ENCODE data around the gene KCNK18. TPM values are rescaled to one million over a fixed set of nuclear protein-coding genes. Genes with fewer than 3 reads are reported as not detected.
A peak's percentile ranks its signal among the peaks of the same experiment; 100 is the strongest.

Gene KCNK18
- 1 to 10 TPM in 1 of 2 donors, not detected in 1; 4.0 TPM for total RNA-seq
- polyA plus RNA-seq (ENCODE audit: insufficient read length in 2 of 2) = not detected
- long read RNA-seq, donor 1 = 0 reads
- long read RNA-seq, donor 2 = 0 reads
- long read RNA-seq, donor 3 = 0 reads
- long read RNA-seq, donor 4 = 0 reads

DNA sequence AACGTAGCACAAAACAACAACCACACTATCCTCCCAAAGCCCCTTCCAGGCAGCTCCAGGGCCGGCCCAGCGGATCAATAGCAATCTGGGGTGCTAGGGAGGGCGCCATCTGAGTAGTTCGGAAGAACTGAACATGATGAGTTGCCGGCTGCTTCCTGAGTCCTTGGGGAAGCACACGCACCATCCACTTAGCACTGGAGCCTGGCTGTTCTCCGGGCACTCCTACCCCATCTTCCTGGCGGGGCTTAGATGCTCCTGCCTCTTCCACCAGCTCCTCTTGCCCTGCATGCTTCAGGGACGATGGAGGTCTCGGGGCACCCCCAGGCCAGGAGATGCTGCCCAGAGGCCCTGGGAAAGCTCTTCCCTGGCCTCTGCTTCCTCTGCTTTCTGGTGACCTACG, at the start of gene KCNK18:
Gene KCNK18 (plus strand): TSS at position 301 of the 400 bp plus-strand sequence. CDS start 0 bp downstream, at position 301.
- WGBS (ENCODE audit: insufficient coverage) = 88% methylated on average over 11 of the region's 12 CpGs
- Histone ChIP-seq H3K36me3 (ENCODE audit: control insufficient read depth, insufficient read depth, low read length) (no peaks in the 10 kb centered on the region), H3K9me3 (ENCODE audit: control insufficient read depth, insufficient read depth, low read length) (no peaks in the 10 kb centered on the region), H3K4me1 (ENCODE audit: control insufficient read depth, insufficient read depth, low read length) (no peaks in the 10 kb centered on the region), H3K4me3 (ENCODE audit: low read depth, low read length) (no peak within 1 kb of the TSS), H3K27me3 (ENCODE audit: control insufficient read depth, insufficient read depth, low read length) (no peaks in the 10 kb centered on the region), H3K27ac (ENCODE audit: low read depth, low read length) (no peak within 1 kb of the TSS)
- no peak for DNase-seq (ENCODE audit: low read depth in 4 of 6, low spot score in 6 of 6)

DNA sequence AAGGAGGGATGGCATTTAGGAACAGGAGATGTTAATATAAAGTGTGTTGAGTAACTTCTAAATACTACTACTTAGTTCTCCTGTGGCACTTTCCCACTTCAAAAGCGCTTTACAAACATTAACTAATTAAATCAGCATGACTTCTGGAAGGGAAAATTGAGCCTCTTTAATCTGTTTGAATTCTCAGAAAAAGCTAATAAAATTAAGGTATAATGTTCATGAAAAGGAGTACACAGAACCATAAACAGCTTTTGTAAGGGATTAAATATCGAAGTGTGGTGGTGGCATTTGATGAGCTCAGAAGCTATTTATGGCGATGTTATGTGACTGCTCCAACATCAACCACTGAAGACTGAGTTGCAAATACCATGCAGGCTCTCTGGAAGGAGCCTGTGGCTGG, 49.0 kb upstream of the KCNK18 start:
- WGBS (ENCODE audit: insufficient coverage) = 67% methylated on average over 2 of the region's 3 CpGs
- H3K4me1 ChIP-seq (ENCODE audit: control insufficient read depth, insufficient read depth, low read length) = no peaks in the 10 kb centered on the region
- H3K4me3 ChIP-seq (ENCODE audit: low read depth, low read length) = no peak overlapping the region
- DNase-seq (ENCODE audit: low read depth in 4 of 6, low spot score in 6 of 6) = no peak
- H3K27ac ChIP-seq (ENCODE audit: low read depth, low read length) = no peak overlapping the region
- H3K36me3 ChIP-seq (ENCODE audit: control insufficient read depth, insufficient read depth, low read length) = no peaks in the 10 kb centered on the region
- H3K27me3 ChIP-seq (ENCODE audit: control insufficient read depth, insufficient read depth, low read length) = peaks cover 62% of the 10 kb centered on the region
- no peaks in the 10 kb centered on the region for H3K9me3 ChIP-seq (ENCODE audit: control insufficient read depth, insufficient read depth, low read length)

DNA sequence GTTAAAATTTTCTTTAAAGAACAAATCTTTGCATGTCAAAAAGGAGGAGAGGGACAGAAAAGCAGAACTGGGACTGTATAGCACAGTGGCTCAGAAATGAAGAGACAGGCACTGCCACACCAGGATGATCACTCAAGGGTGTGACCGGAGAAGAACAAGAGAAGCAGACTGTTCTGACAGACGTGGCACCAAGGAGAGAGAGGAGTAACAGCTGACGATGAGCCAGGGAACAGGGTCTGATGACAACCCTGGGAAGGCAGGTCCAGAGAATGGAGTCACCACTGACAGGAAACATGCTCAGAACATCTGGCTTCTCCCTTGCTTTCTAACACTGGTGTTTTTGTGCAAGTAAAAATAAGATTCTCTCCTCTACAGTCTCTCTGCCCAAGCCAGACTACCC, 44.6 kb upstream of the KCNK18 start:
- Histone ChIP-seq H3K27ac (ENCODE audit: low read depth, low read length) (no peak overlapping the region), H3K4me1 (ENCODE audit: control insufficient read depth, insufficient read depth, low read length) (no peaks in the 10 kb centered on the region), H3K9me3 (ENCODE audit: control insufficient read depth, insufficient read depth, low read length) (no peaks in the 10 kb centered on the region), H3K36me3 (ENCODE audit: control insufficient read depth, insufficient read depth, low read length) (no peaks in the 10 kb centered on the region), H3K4me3 (ENCODE audit: low read depth, low read length) (no peak overlapping the region), H3K27me3 (ENCODE audit: control insufficient read depth, insufficient read depth, low read length) (peaks cover 65% of the 10 kb centered on the region)
- WGBS (ENCODE audit: insufficient coverage) = 30% methylated on average over 3 of the region's 3 CpGs
- no peak for DNase-seq (ENCODE audit: low read depth in 4 of 6, low spot score in 6 of 6)

DNA sequence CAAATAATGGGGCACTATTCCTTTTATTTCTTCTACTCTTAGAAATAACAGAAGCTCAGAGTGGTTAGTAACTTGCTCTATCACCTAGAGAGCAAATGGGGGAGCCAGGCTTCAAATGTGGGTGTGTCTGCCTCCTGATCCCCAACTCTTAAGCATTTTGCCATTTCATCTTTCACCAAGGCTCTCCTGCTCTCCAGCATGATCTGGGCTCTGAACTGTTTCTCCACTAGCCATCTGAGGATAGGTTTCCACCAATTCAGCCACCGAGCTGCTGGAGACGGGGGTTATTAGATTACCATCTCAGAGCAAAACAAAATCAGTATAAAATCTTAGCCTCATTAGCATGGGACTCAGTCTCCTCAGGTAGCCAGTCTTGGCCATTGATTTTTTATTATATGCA, 39.0 kb upstream of the KCNK18 start:
- 27% methylated on average over 2 of the region's 2 CpGs for WGBS (ENCODE audit: insufficient coverage)
- no peaks in the 10 kb centered on the region for H3K9me3 ChIP-seq (ENCODE audit: control insufficient read depth, insufficient read depth, low read length)
- no peak overlapping the region for H3K27ac ChIP-seq (ENCODE audit: low read depth, low read length)
- no peaks in the 10 kb centered on the region for H3K36me3 ChIP-seq (ENCODE audit: control insufficient read depth, insufficient read depth, low read length)
- peaks cover 93% of the 10 kb centered on the region for H3K27me3 ChIP-seq (ENCODE audit: control insufficient read depth, insufficient read depth, low read length)
- DNase-seq (ENCODE audit: low read depth in 4 of 6, low spot score in 6 of 6) = no peak
- H3K4me3 ChIP-seq (ENCODE audit: low read depth, low read length) = no peak overlapping the region
- peaks cover 11% of the 10 kb centered on the region for H3K4me1 ChIP-seq (ENCODE audit: control insufficient read depth, insufficient read depth, low read length)

DNA sequence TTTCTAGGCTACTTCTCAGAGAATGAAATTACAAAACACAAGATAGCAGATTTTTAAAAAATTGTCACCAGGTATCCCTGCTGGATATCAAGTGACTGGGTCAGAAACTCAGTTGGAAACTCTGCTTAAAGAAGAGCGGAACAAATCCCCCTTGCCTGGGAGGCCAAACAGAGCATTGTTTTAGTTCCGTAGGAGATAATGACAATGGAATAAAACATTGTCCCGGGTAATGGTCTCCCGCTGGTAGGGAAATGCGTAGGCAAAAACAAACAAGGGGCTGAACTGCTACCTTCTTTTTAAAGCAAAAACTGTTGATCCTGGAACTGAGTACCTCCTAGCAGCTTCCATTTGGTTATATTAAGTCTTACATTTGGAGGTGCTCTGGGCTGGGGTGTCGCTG, 37.9 kb upstream of the KCNK18 start:
- H3K9me3 ChIP-seq (ENCODE audit: control insufficient read depth, insufficient read depth, low read length) = no peaks in the 10 kb centered on the region
- no peaks in the 10 kb centered on the region for H3K36me3 ChIP-seq (ENCODE audit: control insufficient read depth, insufficient read depth, low read length)
- no peak for DNase-seq (ENCODE audit: low read depth in 4 of 6, low spot score in 6 of 6)
- H3K4me1 ChIP-seq (ENCODE audit: control insufficient read depth, insufficient read depth, low read length) = peaks cover 17% of the 10 kb centered on the region
- no peak overlapping the region for H3K27ac ChIP-seq (ENCODE audit: low read depth, low read length)
- H3K4me3 ChIP-seq (ENCODE audit: low read depth, low read length) = no peak overlapping the region
- H3K27me3 ChIP-seq (ENCODE audit: control insufficient read depth, insufficient read depth, low read length) = peaks cover 99% of the 10 kb centered on the region
- 4% methylated on average over 5 of the region's 6 CpGs for WGBS (ENCODE audit: insufficient coverage)

DNA sequence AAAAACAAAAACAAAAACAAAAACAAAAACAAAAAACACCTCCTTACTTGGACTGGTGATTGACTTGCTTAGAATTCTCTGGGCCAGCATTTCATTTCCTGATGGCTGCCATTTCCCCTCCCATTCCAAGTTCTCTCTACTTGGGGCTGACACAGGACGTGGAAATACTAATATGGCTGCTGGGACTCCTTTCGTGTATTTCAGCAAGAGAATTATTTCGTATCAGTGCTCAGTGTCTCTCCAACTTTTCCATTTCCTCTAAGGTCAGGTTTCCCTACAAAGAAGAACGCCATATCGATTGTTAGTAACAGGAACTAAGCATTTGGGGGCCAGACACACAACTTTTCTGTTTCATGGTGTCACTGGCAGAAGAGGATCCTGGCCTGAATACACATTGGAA, 36.7 kb upstream of the KCNK18 start:
- H3K36me3 ChIP-seq (ENCODE audit: control insufficient read depth, insufficient read depth, low read length) = no peaks in the 10 kb centered on the region
- H3K4me1 ChIP-seq (ENCODE audit: control insufficient read depth, insufficient read depth, low read length) = peaks cover 24% of the 10 kb centered on the region
- H3K27me3 ChIP-seq (ENCODE audit: control insufficient read depth, insufficient read depth, low read length) = peaks cover 100% of the 10 kb centered on the region
- H3K27ac ChIP-seq (ENCODE audit: low read depth, low read length) = no peak overlapping the region
- no peaks in the 10 kb centered on the region for H3K9me3 ChIP-seq (ENCODE audit: control insufficient read depth, insufficient read depth, low read length)
- DNase-seq (ENCODE audit: low read depth in 4 of 6, low spot score in 6 of 6) = peak in 1 of 6 donors; percentile 16
- WGBS (ENCODE audit: insufficient coverage) = 7% methylated on average over 3 of the region's 5 CpGs
- H3K4me3 ChIP-seq (ENCODE audit: low read depth, low read length) = no peak overlapping the region

DNA sequence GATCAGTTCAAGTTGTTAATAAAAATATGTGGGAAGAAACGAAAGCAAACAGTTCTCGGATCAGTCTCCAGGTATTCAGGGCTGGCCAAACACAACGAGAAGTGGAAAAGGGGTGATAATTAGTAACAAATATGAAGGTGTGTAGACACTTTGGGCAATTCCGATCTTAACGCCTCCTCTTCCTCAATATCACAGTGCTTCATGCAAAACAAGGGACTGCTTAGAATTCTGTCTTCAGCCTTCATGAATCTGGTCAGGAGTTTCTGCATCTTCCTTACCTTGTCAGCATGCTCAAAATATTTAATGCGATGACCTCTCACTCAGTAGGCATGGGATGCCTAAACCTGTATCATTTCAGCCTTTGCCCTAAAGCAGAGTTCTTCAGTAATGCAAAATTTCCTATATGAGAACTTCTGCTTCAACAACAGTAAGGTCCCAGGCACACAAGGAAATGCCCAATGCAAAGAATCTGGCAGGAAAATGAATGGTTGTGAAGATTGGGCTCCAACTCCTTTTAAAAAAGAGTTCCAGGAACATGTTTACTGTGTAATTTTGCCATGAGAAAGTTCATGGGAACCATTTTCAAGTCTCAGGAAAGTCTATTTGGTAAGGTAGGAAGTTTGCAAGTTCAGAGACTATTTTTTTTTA, 35.8 kb upstream of the KCNK18 start:
- no peaks in the 10 kb centered on the region for H3K9me3 ChIP-seq (ENCODE audit: control insufficient read depth, insufficient read depth, low read length)
- H3K4me1 ChIP-seq (ENCODE audit: control insufficient read depth, insufficient read depth, low read length) = peaks cover 34% of the 10 kb centered on the region
- no peak overlapping the region for H3K4me3 ChIP-seq (ENCODE audit: low read depth, low read length)
- H3K27ac ChIP-seq (ENCODE audit: low read depth, low read length) = no peak overlapping the region
- DNase-seq (ENCODE audit: low read depth in 4 of 6, low spot score in 6 of 6) = peak in 2 of 6 donors; percentile 31 to 33
- H3K36me3 ChIP-seq (ENCODE audit: control insufficient read depth, insufficient read depth, low read length) = no peaks in the 10 kb centered on the region
- peaks cover 100% of the 10 kb centered on the region for H3K27me3 ChIP-seq (ENCODE audit: control insufficient read depth, insufficient read depth, low read length)
- 8% methylated on average over 2 of the region's 6 CpGs for WGBS (ENCODE audit: insufficient coverage)

DNA sequence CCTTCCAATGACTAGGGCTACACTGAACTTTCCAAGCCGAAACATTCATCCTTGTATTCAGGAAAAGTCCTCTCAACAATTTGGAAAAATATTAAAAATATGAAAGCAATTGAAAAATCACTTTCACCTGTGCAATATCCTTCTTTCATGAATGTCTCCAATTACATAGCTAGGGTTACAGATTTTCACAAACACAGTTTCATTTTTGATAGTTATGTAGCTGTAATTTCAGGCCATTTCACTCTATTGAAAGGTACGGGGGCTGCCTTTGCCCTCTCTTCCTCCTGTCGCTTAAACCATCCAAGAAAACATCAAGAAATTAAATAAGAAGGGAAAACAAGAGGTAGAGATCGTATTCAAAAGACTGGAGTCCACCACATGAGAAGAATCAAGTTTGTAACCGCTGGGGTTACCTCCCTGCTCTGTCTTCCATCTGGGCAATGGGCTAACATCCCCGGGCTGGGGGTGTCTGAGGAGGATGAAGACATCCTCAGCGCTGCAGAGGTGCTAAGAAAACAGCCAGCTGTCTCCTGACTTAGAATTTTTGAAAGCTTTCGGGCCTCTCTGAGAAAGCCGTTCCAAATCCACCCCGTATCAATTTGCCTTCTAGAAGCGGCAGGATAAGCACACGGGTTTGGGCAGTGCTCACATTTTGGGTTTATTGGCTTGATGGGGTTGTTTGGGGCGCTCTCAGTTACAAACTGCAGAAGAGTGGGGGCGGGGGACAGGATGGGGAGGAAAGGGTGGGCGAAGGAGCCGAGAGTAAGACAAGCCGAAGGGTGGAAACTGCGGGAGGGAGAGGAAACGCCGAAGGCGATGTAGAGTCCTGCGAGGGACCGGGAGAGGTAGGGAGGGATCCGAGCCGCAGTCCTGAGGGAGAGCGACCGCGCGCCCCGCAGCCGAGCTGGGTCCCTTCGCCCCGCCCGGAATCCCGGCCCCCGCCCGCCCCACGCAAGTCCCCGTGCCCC, 34.9 kb upstream of the KCNK18 start:
- under 1% methylated on average over 32 of the region's 39 CpGs for WGBS (ENCODE audit: insufficient coverage)
- no peak overlapping the region for H3K27ac ChIP-seq (ENCODE audit: low read depth, low read length)

DNA sequence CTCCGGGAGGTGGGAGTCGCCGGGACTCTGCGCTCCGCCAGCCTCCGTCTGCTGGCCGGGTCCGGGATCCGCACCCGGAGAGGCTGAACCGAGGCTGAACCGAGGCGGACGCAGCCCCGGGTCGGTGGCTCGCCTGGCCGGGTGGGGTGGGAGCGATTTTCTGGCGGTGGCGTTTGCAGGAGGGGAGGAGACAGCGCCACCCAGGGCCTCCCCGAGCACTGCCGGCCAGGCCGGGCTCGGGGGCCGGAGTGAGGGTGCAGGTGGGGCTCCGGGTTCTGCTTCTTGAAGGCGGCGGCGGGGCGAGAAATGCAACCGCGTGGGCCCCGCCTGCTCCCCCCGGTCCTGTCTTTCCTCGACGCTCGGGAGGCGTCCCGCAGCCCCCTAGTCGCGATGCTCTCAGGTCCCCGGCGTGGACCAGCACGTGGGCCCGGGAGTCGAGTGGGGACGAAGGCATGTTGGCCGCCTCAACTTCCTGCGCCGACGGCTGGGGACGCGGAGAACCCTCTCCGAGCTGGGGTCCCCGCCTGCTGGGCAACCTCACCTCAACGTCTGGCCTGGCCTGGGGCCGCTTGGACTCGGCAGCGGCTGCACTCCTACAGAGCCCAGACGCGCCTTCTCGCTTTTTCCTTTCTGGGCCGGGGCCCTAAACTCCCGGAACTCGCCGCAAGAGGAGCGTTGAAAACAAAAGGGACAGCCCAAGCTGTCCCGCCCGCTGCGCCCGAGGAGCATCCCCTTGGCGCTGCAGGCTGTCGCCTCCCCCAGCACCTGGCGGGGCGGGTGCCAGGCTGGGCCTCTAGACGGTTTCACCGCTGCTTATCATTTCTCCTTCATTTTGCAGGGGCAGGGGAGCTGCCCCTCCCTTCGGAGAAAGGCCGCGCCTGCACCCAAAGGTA, 34.0 kb upstream of the KCNK18 start:
- H3K36me3 ChIP-seq (ENCODE audit: control insufficient read depth, insufficient read depth, low read length) = no peaks in the 10 kb centered on the region
- H3K4me3 ChIP-seq (ENCODE audit: low read depth, low read length) = no peak overlapping the region
- WGBS (ENCODE audit: insufficient coverage) = under 1% methylated on average over 82 of the region's 82 CpGs
- peak in 1 of 6 donors; percentile 25 for DNase-seq (ENCODE audit: low read depth in 4 of 6, low spot score in 6 of 6)
- peaks cover 46% of the 10 kb centered on the region for H3K4me1 ChIP-seq (ENCODE audit: control insufficient read depth, insufficient read depth, low read length)
- peaks cover 100% of the 10 kb centered on the region for H3K27me3 ChIP-seq (ENCODE audit: control insufficient read depth, insufficient read depth, low read length)
- H3K9me3 ChIP-seq (ENCODE audit: control insufficient read depth, insufficient read depth, low read length) = no peaks in the 10 kb centered on the region
- no peak overlapping the region for H3K27ac ChIP-seq (ENCODE audit: low read depth, low read length)

More for the DNA sequence above, 34.9 kb upstream of the KCNK18 start:
- peaks cover 100% of the 10 kb centered on the region for H3K27me3 ChIP-seq (ENCODE audit: control insufficient read depth, insufficient read depth, low read length)
- peaks cover 38% of the 10 kb centered on the region for H3K4me1 ChIP-seq (ENCODE audit: control insufficient read depth, insufficient read depth, low read length)
- peak in 1 of 6 donors; percentile 40 for DNase-seq (ENCODE audit: low read depth in 4 of 6, low spot score in 6 of 6)
- H3K36me3 ChIP-seq (ENCODE audit: control insufficient read depth, insufficient read depth, low read length) = no peaks in the 10 kb centered on the region
- H3K9me3 ChIP-seq (ENCODE audit: control insufficient read depth, insufficient read depth, low read length) = no peaks in the 10 kb centered on the region
- H3K4me3 ChIP-seq (ENCODE audit: low read depth, low read length) = no peak overlapping the region
